Esophagus muscularis mucosa (tissue), 4 donors: ENCODE data around the gene ZSWIM6. TPM values are rescaled to one million over a fixed set of nuclear protein-coding genes. Genes with fewer than 3 reads are reported as not detected.

Experiments used
- DNase-seq: peaks from one replicate; pipeline ENCODE4 v3.0.0-alpha.2; 2017; ENCODE audit errors: extremely low spot score
- H3K27ac ChIP-seq, 4 donors: fragments of 200-600 bp; sonication (generic); replicated peaks in 1 of 4; 1 replicate in 3 of 4; 2 replicates in 1 of 4; pipeline ENCODE4 v1.5.1; 2016 to 2019; ENCODE audit warnings: mild to moderate bottlenecking in 1 of 4
- H3K27me3 ChIP-seq, 4 donors: fragments of 200-600 bp; sonication (generic); one replicate each; pipeline versions ENCODE4 v1.5.1 to v1.6.0; 2016 to 2019
- H3K36me3 ChIP-seq, 4 donors: fragments of 200-600 bp; sonication (generic); one replicate each; pipeline ENCODE4 v1.5.1; 2016 to 2019
- H3K4me1 ChIP-seq, 4 donors: fragments of 200-600 bp; sonication (generic); one replicate each; pipeline ENCODE4 v1.5.1; 2016 to 2019
- H3K4me3 ChIP-seq, 4 donors: fragments of 200-600 bp; sonication (generic); 1 replicate in 2 of 4; 2 replicates in 2 of 4; pipeline ENCODE4 v1.5.1; 2016 to 2019; ENCODE audit warnings: mild to moderate bottlenecking in 4 of 4, moderate library complexity in 1 of 4
- H3K9me3 ChIP-seq, 4 donors: fragments of 200-600 bp; sonication (generic); 1 replicate in 3 of 4; 2 replicates in 1 of 4; pipeline ENCODE4 v1.5.1; 2016 to 2019
- CTCF ChIP-seq, 3 experiments: fragments of 200-600 bp in 2 of 3; fragments of 450-650 bp in 1 of 3; sonication (generic) in 2 of 3; IDR thresholded peaks; one replicate each; pipeline ENCODE4 v1.5.1; 2017 to 2019; ENCODE audit warnings: antibody characterized with exemption in 3 of 3, mild to moderate bottlenecking in 2 of 3, moderate library complexity in 1 of 3
- EP300 ChIP-seq: sonication (generic); formaldehyde crosslinking; IDR thresholded peaks from one replicate; pipeline ENCODE4 v1.6.1; 2017; ENCODE audit warnings: antibody characterized with exemption
- POLR2A ChIP-seq: fragments of 450-650 bp; IDR thresholded peaks from one replicate; pipeline ENCODE4 v1.6.1; 2017; ENCODE audit warnings: antibody characterized with exemption, moderate library complexity, mild to moderate bottlenecking, low read depth
- POLR2AphosphoS5 ChIP-seq, 2 donors: sonication (generic); formaldehyde crosslinking; IDR thresholded peaks; one replicate each; pipeline ENCODE4 v1.6.1; 2017; ENCODE audit warnings: antibody characterized with exemption in 2 of 2
- WGBS: methylation state at CpG from one replicate; pipeline ENCODE4 v1.1.5; 2018; 5-methylcytosine and 5-hydroxymethylcytosine counted together
- intact Hi-C: fragments of 100-400 bp; cut with DNase I; formaldehyde crosslinking; loops from one replicate; pipeline ENCODE4 v1.15.1; 2023
- total RNA-seq, 4 donors: library from RNA; depleted of rRNA; stranded (reverse); fragments of >200 nt; gene quantifications; one replicate each; pipeline versions ENCODE4 v1.1.0 to v1.2.1, GENCODE V29; 2016

Gene ZSWIM6
- total RNA-seq, 4 donors from 2014 or later = 10.2 to 16.4 (median 12.5) TPM

- Histone ChIP-seq H3K9me3 (no peaks in the 10 kb centered on the region), H3K4me3 (no peak overlapping the region), H3K27me3 (no peaks in the 10 kb centered on the region), H3K27ac (no peak overlapping the region), H3K4me1 (peaks cover 9 to 57% (median 49%) of the 10 kb centered on the region in 4 donors), H3K36me3 (no peaks in the 10 kb centered on the region)
- intact Hi-C loops = no loop called here
- WGBS = 79% methylated on average over 6 of the region's 6 CpGs
- TF ChIP-seq EP300 (no peak), CTCF (IDR thresholded peaks at IDR 0.05) (no peak), POLR2A (no peak), POLR2AphosphoS5 (IDR thresholded peaks at IDR 0.05) (no peak)
- DNase-seq = no peak
Observed at GRCh38 chr5:61414806-61415205, 82.7 kb downstream of the ZSWIM6 start.

- Histone ChIP-seq H3K4me3 (no peak overlapping the region), H3K27me3 (no peaks in the 10 kb centered on the region), H3K4me1 (peaks cover 8 to 51% (median 42%) of the 10 kb centered on the region in 4 donors), H3K36me3 (no peaks in the 10 kb centered on the region), H3K27ac (no peak overlapping the region), H3K9me3 (no peaks in the 10 kb centered on the region)
- TF ChIP-seq EP300 (no peak), CTCF (IDR thresholded peaks at IDR 0.05) (no peak), POLR2AphosphoS5 (IDR thresholded peaks at IDR 0.05) (no peak), POLR2A (no peak)
- no peak for DNase-seq
- WGBS = 69% methylated on average over 5 of the region's 5 CpGs
- intact Hi-C loops = no loop called here
Observed at GRCh38 chr5:61416010-61416409, 84.0 kb downstream of the ZSWIM6 start.

- Histone ChIP-seq H3K4me1 (peaks cover 8 to 51% (median 42%) of the 10 kb centered on the region in 4 donors), H3K36me3 (no peaks in the 10 kb centered on the region), H3K27me3 (no peaks in the 10 kb centered on the region), H3K9me3 (no peaks in the 10 kb centered on the region), H3K27ac (no peak overlapping the region), H3K4me3 (no peak overlapping the region)
- TF ChIP-seq POLR2A (no peak), POLR2AphosphoS5 (IDR thresholded peaks at IDR 0.05) (no peak), EP300 (no peak), CTCF (IDR thresholded peaks at IDR 0.05) (no peak)
- WGBS = 73% methylated on average over 1 of the region's 1 CpG
- DNase-seq = no peak
- intact Hi-C loops = no loop called here
Observed at GRCh38 chr5:61416420-61416819, 84.4 kb downstream of the ZSWIM6 start.

- intact Hi-C loops = no loop called here
- Histone ChIP-seq H3K4me3 (no peak overlapping the region), H3K4me1 (peaks cover 8 to 47% (median 36%) of the 10 kb centered on the region in 4 donors), H3K9me3 (no peaks in the 10 kb centered on the region), H3K27ac (no peak overlapping the region), H3K27me3 (no peaks in the 10 kb centered on the region), H3K36me3 (no peaks in the 10 kb centered on the region)
- TF ChIP-seq EP300 (no peak), POLR2A (no peak), CTCF (IDR thresholded peaks at IDR 0.05) (no peak), POLR2AphosphoS5 (IDR thresholded peaks at IDR 0.05) (no peak)
- WGBS = 85% methylated on average over 3 of the region's 3 CpGs
- no peak for DNase-seq
Observed at GRCh38 chr5:61417340-61417739, 85.3 kb downstream of the ZSWIM6 start.

- H3K36me3 ChIP-seq = no peaks in the 10 kb centered on the region
- H3K4me1 ChIP-seq = peaks cover 8 to 44% (median 34%) of the 10 kb centered on the region in 4 donors
- no peaks in the 10 kb centered on the region for H3K9me3 ChIP-seq
- no peak for DNase-seq
- no peak overlapping the region for H3K4me3 ChIP-seq
- H3K27ac ChIP-seq = no peak overlapping the region
- intact Hi-C loops = no loop called here
- no peak for TF ChIP-seq CTCF (IDR thresholded peaks at IDR 0.05)
- WGBS = 95% methylated on average over 1 of the region's 1 CpG
- H3K27me3 ChIP-seq = no peaks in the 10 kb centered on the region
Observed at GRCh38 chr5:61417851-61418250, 85.8 kb downstream of the ZSWIM6 start.
